SJCRH30 (cell line): Measurements from ENCODE around the gene EXO1. TPM values are rescaled to one million over a fixed set of nuclear protein-coding genes. Genes with fewer than 3 reads are reported as not detected.
A peak's percentile ranks its signal among the peaks of the same experiment; 100 is the strongest.
"Not testable (repeated sequence)": the region's sequence is repeated elsewhere in the genome, so short reads cannot be mapped to it uniquely, and the experiment has no call there.

Experiments
- DNase-seq, 2 experiments: peaks; one replicate each; pipeline ENCODE4 v3.0.0-alpha.2; 2015 to 2020
- H3K27ac ChIP-seq: fragments of 250-450 bp; sonication (Bioruptor Pico); 2 replicates; pipeline ENCODE4 v1.5.1; 2020; ENCODE audit warnings: mild to moderate bottlenecking, moderate library complexity
- H3K27me3 ChIP-seq: fragments of 250-450 bp; sonication (Bioruptor Pico); 2 replicates; pipeline ENCODE4 v1.5.1; 2020; ENCODE audit warnings: mild to moderate bottlenecking, moderate library complexity
- H3K36me3 ChIP-seq: fragments of 250-450 bp; sonication (Bioruptor Pico); 2 replicates; pipeline ENCODE4 v1.5.1; 2020; ENCODE audit warnings: mild to moderate bottlenecking, moderate library complexity
- H3K4me1 ChIP-seq: fragments of 250-450 bp; sonication (Bioruptor Pico); 2 replicates; pipeline ENCODE4 v1.5.1; 2020; ENCODE audit warnings: mild to moderate bottlenecking, moderate library complexity
- H3K4me3 ChIP-seq: fragments of 250-450 bp; sonication (Bioruptor Pico); 2 replicates; pipeline ENCODE4 v1.5.1; 2020; ENCODE audit warnings: mild to moderate bottlenecking, moderate library complexity
- H3K9me3 ChIP-seq: fragments of 250-450 bp; sonication (Bioruptor Pico); replicated peaks from 2 replicates; pipeline ENCODE4 v1.5.1; 2020; ENCODE audit warnings: mild to moderate bottlenecking, moderate library complexity
- total RNA-seq: library from RNA; depleted of rRNA; stranded (reverse); fragments of >200 nt; shearing (Covaris generic); gene quantifications from 2 replicates; pipeline ENCODE4 v1.2.3, GENCODE V29; 2014; rRNA removed

The EXO1 gene
- total RNA-seq, result 51.3 and 57.4 TPM in 2 replicates

DNA sequence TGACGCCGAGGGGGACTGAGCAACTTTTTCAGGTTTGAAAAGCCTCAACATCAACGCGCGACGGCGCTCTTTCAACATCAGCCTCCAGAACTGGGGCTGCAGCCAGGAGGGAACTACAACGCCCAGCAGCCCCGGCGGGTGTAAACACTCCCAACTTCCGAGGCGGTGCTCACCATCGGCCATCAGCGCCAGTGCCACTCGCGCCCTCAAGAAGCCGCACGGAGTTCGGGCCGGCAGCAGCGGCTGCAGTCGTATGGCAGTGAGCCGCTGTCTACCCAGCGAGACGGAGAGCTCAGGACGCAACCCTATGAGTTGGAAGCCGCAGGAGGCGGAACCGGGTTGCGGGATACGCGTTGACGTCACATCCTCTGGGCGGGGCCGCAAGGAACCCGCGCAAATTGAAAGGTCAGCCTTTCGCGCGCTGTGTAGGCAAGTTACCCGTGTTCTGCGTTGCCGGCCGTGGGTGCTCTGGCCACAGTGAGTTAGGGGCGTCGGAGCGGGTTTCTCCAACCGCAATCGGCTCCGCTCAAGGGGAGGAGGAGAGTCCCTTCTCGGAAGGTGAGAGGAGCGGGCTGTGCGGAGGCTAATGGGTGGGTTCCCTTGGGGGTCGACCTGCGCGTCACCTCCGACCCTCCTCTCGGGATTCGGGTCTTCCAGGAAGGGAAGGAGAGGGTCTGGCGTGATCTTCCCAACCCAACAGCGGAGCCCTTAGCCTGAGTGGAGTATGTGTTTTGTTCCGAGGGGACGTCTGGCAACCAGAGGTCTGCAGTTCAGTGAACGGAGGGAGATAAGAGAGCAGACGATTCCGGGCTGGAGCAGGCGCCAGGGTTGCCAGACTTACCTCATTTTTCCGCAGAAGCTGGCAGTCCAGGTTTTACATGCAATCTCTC is at the start of gene EXO1:
TSS of gene EXO1 (plus strand) at position 409 of the 890 bp plus-strand sequence. CDS start 2,222 bp downstream, outside the sequence.
- Histone ChIP-seq H3K27ac (peak within 1 kb of the TSS; percentile 82), H3K4me3 (peak within 1 kb of the TSS; percentile 85), H3K27me3 (no peaks in the 10 kb centered on the region), H3K36me3 (peaks cover 26% of the 10 kb centered on the region), H3K9me3 (no peaks in the 10 kb centered on the region), H3K4me1 (no peaks in the 10 kb centered on the region)
- peak; percentile 87 to 90 for DNase-seq

DNA sequence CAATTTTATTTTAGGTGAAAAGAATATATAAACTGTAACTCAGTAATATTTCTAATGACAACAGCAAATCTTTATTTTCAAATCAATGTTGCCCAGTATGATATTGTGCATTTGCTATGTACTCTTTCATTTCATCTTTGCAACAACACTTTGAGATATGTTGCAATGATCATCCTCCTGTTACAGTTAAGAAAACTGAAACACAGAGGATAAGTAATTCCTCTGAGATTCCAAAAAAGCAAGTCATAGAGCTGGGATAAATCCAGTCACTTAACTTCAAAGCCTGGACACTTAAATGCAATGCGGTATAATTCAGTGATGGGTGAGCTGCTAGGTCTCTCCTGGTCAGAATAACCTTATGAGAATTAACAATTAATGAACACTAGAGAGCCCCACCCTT is 48.6 kb upstream of the EXO1 start:
- no peak overlapping the region for H3K4me3 ChIP-seq
- H3K27me3 ChIP-seq, result no peaks in the 10 kb centered on the region
- no peaks in the 10 kb centered on the region for H3K4me1 ChIP-seq
- no peaks in the 10 kb centered on the region for H3K36me3 ChIP-seq
- H3K9me3 ChIP-seq, result no peaks in the 10 kb centered on the region
- no peak for DNase-seq
- H3K27ac ChIP-seq, result no peak overlapping the region

DNA sequence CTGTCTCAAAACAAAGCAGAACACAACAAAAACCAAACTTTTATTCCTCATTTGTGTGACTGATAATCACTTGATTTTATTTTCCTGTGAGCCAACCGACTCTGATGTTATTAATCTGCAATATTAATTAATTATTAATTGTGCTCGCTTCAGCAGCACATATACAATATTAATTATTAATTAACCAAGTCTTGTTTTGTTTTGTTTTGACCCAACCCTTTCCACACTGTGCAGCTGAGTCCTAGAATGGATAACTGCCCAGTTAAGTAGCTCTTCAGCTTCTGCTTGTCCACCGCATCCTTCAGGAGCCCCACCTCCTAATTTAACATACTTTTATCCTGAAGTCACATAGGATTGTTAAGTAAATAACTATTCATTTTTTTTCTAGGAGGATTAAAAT is 47.4 kb upstream of the EXO1 start:
- H3K4me1 ChIP-seq, result no peaks in the 10 kb centered on the region
- no peak for DNase-seq
- H3K36me3 ChIP-seq, result no peaks in the 10 kb centered on the region
- H3K27me3 ChIP-seq, result no peaks in the 10 kb centered on the region
- no peaks in the 10 kb centered on the region for H3K9me3 ChIP-seq
- no peak overlapping the region for H3K4me3 ChIP-seq
- no peak overlapping the region for H3K27ac ChIP-seq

DNA sequence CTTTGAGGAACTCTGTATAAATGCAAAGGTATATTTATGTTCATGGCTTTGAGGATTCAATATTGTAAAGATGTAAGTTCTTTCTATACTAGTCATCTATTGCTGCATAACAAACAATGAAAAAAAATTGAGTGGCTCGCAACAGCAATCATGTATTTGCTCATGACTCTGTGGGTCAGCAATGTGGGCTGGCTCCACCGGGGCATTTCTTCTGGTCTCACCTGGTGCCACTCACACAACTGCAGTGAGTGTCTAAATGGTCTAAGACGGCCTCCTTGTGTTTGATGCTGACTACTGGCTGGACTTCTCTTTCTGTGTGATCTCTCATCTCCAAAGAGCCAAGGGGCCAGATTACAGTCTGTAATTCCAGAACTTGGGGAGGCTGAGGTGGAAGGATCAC is 45.1 kb upstream of the EXO1 start:
- Histone ChIP-seq H3K36me3 (no peaks in the 10 kb centered on the region), H3K4me3 (no peak overlapping the region), H3K27me3 (no peaks in the 10 kb centered on the region), H3K4me1 (no peaks in the 10 kb centered on the region), H3K9me3 (no peaks in the 10 kb centered on the region), H3K27ac (no peak overlapping the region)
- DNase-seq, result no peak

DNA sequence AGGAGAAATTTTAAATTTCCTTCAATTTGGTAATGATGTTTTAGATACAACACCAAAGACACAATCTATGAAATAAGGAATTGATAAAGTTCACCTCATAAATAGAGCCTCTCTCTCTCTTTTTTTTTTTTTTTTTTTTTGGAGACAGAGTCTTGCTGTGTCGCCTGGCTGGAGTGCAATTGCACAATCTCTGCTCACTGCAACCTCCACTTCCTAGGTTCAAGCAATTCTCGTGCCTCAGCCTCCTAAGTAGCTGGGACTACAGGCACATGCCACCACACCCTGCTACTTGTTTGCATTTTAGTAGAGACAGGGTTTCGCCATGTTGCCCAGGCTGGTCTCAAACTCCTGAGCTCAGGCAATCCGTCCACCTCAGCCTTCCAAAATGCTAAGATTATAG is 43.3 kb upstream of the EXO1 start:
- DNase-seq, H3K9me3 ChIP-seq, H3K4me1 ChIP-seq, H3K27me3 ChIP-seq, H3K27ac ChIP-seq, H3K4me3 ChIP-seq, H3K36me3 ChIP-seq: not testable (repeated sequence)

DNA sequence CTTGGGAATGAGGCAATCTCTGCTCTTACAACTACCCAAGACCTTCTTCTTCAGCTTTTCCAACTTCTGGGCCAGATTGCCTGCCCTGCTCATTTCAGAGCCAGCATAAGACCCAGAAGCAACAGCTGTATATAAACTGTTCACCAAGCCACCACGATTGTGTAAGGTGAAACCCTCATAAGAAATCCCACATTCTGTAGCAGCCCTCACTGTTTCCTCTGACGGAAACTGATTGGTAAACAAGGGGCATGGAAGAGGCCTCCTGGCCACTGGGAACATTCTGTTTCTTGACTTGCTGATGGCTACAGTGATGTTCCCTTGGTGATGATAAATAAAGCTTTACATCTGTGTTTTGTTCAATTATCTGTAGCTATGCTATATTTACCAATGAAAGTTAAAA is 39.7 kb upstream of the EXO1 start:
- Histone ChIP-seq H3K27ac (no peak overlapping the region), H3K4me3 (no peak overlapping the region), H3K36me3 (no peaks in the 10 kb centered on the region), H3K4me1 (no peaks in the 10 kb centered on the region), H3K9me3 (no peaks in the 10 kb centered on the region), H3K27me3 (no peaks in the 10 kb centered on the region)
- DNase-seq, result peak in 1 of 2 experiments; percentile 35

DNA sequence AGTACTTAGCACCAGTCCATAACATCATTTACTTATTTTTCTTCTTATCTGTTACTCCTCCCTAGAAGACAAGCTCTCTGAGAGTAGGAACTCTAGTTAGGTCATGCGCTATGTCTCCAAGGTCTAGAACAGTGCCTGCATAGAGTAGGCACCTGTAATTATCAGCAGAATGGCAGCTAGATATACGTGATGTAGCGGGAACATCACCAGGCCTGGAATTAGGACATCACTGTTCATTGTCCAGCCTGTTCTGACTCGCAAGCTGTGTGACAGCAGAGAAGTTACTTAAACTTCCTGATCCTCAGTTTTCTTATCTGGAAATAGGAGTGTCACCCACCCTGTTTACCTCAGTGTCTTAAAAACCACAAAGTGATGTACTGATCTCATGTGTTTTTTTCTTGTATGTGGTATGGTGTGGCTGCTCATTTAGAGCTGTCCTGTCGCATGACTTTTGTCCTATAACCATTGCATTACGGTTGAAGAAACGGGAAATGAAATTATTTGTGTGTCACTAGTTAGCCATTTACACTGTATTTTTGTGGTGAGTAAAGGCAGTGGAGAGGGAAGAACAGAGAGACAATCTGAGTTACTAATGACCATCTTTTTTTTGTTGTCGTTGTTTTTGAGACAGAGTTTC is 37.1 kb upstream of the EXO1 start:
- Histone ChIP-seq H3K36me3 (no peaks in the 10 kb centered on the region), H3K9me3 (no peaks in the 10 kb centered on the region), H3K27ac (no peak overlapping the region), H3K27me3 (no peaks in the 10 kb centered on the region), H3K4me1 (no peaks in the 10 kb centered on the region), H3K4me3 (no peak overlapping the region)
- DNase-seq, result no peak

DNA sequence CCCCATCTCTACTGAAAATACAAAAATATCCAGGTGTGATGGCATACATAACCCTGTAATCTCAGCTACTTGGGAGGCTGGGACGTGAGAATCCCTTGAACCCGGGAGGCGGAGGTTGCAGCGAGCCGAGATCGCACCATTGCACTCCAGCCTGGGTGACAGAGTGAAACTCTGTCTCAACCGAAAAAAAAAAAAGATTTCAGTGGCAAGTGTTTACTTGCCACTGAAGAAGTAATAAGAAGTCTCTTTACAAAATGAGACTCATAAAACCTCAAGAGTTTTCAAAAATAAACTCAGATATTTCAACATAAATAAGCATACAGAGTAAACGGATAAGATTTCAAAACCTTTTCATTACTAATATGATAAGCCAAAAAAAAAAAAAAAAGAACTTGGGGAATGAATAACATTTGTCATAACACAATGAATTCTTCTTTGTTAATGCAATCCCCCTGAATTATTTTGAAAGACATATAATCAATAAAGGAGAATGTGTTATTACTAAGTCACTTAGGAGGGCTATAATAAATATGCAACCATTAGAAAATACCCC is 34.2 kb upstream of the EXO1 start:
- no peaks in the 10 kb centered on the region for H3K4me1 ChIP-seq
- H3K9me3 ChIP-seq, result no peaks in the 10 kb centered on the region
- H3K27me3 ChIP-seq, result no peaks in the 10 kb centered on the region
- H3K4me3 ChIP-seq, result no peak overlapping the region
- no peaks in the 10 kb centered on the region for H3K36me3 ChIP-seq
- no peak for DNase-seq
- no peak overlapping the region for H3K27ac ChIP-seq

DNA sequence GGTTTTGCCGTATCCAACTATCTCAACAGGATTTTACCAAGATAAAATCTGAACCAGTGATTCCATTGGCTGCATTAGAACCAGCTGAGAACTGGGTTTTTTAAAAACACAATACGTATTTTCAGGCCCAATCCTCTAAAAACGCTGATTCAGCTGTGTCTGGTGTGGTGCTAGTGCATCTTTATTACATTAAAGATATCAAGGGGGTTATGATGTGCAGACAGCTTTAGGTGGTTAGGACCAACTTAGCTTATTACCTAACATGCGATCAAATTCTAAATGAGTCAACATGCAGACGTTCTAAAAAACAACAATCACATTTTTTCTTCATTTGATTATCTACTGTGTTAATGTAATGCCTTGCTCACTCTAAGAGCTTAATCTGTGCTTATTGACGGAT is 32.0 kb upstream of the EXO1 start:
- Histone ChIP-seq H3K36me3 (no peaks in the 10 kb centered on the region), H3K27ac (no peak overlapping the region), H3K9me3 (no peaks in the 10 kb centered on the region), H3K4me3 (no peak overlapping the region), H3K27me3 (no peaks in the 10 kb centered on the region), H3K4me1 (no peaks in the 10 kb centered on the region)
- no peak for DNase-seq

DNA sequence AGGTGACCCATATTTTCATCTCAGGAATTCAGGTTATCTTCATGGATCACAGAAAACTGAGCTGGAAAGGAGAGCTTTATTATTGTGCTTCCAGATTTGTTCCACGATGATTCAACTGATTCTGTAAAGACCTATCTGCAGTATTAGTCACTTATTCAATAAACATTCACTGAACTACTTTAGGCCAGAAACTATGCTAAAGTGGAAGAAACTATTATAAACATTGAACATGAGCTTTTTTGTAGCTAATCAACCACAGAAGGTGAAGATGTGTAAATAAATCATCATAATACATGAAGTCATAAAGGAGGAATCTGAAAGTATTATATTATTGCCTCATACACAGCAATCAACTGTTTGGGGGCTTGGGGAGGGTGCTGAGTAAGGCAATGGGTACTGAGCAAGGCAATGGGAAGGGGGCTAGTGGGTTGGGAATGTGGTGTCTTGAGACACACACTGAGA is 30.6 kb upstream of the EXO1 start:
- Histone ChIP-seq H3K27ac (no peak overlapping the region), H3K4me3 (no peak overlapping the region), H3K4me1 (no peaks in the 10 kb centered on the region), H3K36me3 (no peaks in the 10 kb centered on the region), H3K9me3 (no peaks in the 10 kb centered on the region), H3K27me3 (no peaks in the 10 kb centered on the region)
- no peak for DNase-seq

DNA sequence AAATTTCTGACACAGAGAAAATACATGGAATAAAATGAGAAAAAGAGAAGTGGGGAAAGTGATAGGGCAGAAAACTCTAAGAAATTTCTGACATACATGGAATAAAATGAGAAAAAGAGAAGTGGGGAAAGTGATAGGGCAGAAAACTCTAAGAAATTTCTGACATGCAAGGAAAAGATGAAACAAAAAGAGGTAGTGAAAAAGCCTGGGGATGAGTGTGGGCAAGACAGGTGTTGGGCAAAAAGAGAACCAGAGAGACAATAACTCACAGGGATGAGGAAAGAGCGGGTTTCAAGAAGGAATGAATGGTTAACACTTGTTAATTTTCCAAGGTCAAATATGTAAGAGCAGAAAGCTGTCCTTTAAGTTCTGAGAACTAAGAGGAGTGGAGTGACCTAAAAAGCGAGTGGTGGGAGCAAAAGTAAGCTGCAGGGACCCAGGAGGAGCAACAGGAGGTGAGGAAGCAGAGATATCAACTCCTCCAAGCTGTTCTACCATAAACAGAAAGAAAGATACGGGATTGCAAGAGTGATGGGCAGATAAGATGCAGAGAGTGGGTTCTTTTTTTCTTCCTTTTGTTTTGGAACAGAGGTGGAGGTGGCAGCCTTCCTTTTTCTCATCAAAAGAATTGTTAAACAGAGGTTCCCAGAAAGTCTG is 29.9 kb upstream of the EXO1 start:
- H3K36me3 ChIP-seq, result no peaks in the 10 kb centered on the region
- no peaks in the 10 kb centered on the region for H3K9me3 ChIP-seq
- DNase-seq, result no peak
- no peaks in the 10 kb centered on the region for H3K27me3 ChIP-seq
- no peak overlapping the region for H3K4me3 ChIP-seq
- no peak overlapping the region for H3K27ac ChIP-seq
- no peaks in the 10 kb centered on the region for H3K4me1 ChIP-seq

DNA sequence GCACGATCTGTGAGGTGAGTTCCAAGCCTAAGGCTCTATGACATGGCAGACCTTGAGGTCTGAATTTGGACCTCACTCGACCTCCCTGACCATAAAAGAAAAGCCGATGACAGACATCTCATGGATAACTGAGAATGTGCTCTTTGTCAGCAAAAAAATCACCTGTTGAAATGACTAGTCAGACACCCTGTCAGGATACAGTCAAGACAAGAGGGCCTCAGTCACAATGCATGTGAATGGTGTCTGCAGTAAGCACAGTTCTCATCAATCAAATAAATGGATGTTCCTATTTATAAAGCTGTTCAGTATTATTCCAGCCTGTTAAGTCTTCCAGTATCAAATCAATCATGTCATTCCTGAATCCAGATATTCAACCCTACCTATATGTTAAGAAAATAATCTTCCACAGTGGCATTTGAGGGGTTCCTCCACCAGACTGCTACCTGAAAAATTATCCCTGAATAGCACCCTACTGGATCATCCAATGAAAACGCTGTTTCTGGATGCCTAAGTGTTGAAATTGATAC is 28.6 kb upstream of the EXO1 start:
- H3K4me1 ChIP-seq, result no peaks in the 10 kb centered on the region

DNA sequence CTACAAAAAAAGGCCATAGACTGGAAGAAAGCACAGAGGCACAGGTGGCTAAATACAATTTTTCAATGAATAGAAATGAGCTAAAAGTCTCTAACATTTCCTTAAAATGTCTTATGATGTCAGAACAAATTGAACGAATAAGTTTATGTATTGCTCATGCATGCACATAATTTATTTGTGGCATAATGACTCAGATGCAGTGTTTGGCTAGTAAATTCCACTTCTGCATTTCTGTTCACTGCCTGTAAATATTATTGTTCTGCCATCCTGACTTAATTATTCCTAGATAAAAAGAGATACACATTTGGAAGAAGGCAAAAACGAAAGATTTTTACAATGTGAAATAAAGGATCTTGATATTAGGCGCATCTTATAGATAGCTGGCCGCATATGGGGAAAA is 26.6 kb upstream of the EXO1 start:
- Histone ChIP-seq H3K36me3 (no peaks in the 10 kb centered on the region), H3K4me3 (no peak overlapping the region), H3K4me1 (no peaks in the 10 kb centered on the region), H3K27ac (no peak overlapping the region), H3K27me3 (no peaks in the 10 kb centered on the region), H3K9me3 (no peaks in the 10 kb centered on the region)
- no peak for DNase-seq

More for the DNA sequence above, 28.6 kb upstream of the EXO1 start:
- Histone ChIP-seq H3K27me3 (no peaks in the 10 kb centered on the region), H3K36me3 (no peaks in the 10 kb centered on the region), H3K27ac (no peak overlapping the region), H3K4me3 (no peak overlapping the region), H3K9me3 (no peaks in the 10 kb centered on the region)
- DNase-seq, result no peak

DNA sequence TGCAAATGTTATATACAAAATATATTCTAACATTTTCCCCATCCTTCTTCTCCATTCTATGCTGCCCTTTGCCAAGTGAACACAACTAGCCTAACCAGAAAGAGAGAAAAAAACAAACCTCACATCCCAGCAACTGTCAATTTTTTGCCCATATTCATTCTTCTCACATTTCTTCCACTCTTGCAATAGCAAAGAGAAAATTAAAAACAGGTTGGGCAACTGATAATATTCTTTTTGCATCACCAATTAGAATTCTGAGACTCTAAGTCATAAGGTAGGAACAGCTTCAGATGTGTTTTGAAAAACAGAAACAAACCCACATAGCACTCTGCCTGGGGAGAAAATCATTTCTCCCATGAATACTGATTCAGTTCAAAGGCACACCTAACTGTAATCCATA is 25.2 kb upstream of the EXO1 start:
- Histone ChIP-seq H3K27me3 (no peaks in the 10 kb centered on the region), H3K9me3 (no peaks in the 10 kb centered on the region), H3K36me3 (no peaks in the 10 kb centered on the region), H3K4me1 (no peaks in the 10 kb centered on the region), H3K27ac (no peak overlapping the region), H3K4me3 (no peak overlapping the region)
- no peak for DNase-seq

DNA sequence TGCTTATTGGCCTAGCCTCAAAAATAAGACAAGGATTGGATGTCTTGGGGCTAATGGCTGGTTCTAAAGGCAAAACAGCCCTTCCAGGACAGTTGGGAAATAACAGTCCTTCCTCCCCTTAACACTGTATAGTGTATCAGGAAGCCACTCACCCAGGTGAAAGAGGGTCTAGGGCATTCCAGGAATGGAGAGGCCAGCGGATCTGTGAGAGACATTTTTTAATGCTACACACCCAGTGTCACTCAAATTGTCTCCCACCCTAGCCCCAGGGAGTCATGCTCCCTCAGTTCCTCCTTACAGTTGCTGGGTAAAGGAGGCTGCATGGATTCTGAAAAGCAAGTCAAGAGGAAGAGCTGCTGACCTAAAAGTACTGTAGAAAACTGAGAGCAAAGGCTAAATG is 24.1 kb upstream of the EXO1 start:
- no peaks in the 10 kb centered on the region for H3K36me3 ChIP-seq
- no peaks in the 10 kb centered on the region for H3K4me1 ChIP-seq
- no peaks in the 10 kb centered on the region for H3K27me3 ChIP-seq
- H3K9me3 ChIP-seq, result no peaks in the 10 kb centered on the region
- H3K27ac ChIP-seq, result no peak overlapping the region
- peak overlapping the region; percentile 53 for H3K4me3 ChIP-seq
- peak; percentile 20 to 42 for DNase-seq
